GM18502 (cell line): Measurements from ENCODE around the gene TMEM119.
"Not testable (repeated sequence)": the region's sequence is repeated elsewhere in the genome, so short reads cannot be mapped to it uniquely, and the experiment has no call there.

Experiments used
- ATAC-seq: cut with Tn5 transposase; IDR thresholded peaks from one replicate; pipeline ENCODE4 v1.9.1; 2021; ENCODE audit warnings: mild to moderate bottlenecking; ENCODE audit not compliant: unreplicated experiment, poor library complexity

The TMEM119 gene

DNA sequence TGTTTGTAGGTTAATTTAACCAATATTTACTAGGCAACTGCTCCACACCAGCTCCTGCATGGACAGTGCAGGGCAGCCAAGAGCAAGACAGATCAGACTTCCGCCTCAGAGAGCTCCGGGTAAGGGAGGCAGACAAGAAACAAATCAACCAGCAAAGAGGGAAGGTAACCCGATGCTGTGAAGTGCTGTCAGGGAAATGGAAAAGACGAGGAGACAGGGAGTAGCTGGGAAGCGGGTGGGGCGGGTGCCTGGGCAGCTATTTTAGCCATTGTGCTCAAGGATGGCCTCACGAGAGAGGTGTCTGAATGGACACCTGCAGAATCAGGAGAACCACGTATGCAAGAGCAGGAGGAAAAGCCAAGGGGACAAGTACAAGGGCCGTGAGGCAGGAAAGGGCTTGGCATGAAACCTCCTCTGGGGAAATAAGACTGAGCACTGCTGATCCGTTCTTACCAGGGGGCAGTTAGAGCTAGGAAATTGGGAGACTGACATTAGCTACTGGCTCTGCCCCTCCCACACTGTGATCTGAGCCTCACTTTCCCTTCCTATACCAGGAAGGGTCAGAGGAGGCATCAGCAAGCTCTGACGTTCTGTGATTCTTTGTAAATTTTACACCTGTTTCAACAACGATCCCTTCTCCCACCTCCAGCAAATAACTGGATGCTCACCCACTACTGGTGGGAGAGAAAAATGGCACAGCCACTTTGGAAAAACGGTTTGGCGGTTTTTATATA lies 6.5 kb upstream of the TMEM119 start:
- no peak for ATAC-seq

DNA sequence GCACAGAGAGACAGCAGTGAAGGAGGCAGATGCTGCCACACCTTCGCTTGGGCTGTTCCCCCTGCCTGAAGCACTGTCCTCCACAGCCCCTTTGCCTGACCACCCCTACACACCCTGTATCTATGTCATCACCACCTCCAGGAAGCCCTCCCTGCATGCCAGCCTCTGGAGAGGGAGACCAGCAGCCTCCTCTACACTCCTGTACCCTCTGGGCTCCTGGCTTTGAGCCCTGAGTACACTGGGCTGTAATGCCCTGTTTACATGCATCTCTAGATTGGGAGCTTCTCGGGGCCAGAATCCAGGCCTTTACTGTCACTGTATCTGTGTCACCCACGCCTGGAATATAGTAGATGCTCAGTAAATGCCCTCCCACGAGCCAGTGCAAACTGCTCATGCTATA lies 5.9 kb upstream of the TMEM119 start:
- no peak for ATAC-seq

DNA sequence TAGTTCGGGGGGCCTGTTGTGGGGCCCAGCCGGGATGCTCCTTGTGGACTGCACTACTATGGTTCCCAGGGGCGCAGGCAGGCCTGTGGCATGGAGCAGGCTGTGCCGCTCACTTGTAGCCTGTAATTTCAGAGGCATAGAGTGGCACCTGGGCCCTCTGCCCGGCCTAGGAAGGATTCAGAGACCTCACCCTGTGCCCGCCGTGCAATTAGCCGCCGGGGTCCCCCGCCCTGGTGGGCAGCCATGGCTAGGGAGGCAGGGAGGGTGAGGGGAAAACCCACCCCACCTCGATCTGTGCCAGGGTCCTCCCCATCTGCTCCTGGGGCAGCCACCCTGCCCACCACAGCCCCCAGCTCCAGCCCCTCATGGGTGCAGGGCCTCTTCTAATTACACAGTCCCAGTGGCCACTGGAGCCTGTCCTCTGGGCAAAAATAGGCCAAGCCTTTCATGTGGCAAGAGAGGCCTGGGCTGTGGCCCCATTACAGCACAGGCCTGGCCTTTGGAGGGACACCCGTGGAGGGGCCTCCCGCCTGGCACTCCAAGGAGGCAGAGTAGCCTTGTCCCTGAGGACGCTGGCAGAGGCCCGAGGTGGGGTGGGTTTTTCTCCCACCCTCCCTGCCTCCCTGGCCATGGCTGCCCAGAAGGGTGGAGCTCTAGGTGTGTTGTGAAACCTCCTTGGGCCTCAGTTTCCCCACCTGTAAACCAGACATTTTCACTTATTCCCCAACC lies 5.3 kb upstream of the TMEM119 start:
- no peak for ATAC-seq

DNA sequence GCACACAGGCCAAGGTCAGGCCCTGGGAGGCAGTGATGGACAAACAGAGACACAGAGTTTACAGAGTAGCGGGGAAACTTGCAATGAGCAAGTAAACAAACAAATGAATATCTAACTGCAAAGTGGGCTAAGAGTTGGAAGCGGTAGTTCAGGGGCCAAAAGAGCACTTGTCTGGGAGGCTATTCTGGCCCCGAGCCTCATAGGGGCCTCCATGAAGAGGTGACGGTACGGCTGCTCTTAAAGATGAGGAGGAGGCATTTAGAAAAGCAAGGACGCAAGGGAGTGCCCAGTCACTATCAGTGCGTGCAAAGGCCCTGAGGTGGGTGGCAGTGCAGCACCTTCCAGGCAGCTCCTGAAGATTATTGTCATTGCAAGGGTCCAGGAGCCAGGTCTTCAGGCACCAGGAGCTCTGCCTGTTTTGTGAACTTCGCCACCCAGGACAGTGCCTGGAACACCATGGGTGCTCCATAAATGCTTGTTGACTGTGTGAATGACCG lies 4.4 kb upstream of the TMEM119 start:
- no peak for ATAC-seq

DNA sequence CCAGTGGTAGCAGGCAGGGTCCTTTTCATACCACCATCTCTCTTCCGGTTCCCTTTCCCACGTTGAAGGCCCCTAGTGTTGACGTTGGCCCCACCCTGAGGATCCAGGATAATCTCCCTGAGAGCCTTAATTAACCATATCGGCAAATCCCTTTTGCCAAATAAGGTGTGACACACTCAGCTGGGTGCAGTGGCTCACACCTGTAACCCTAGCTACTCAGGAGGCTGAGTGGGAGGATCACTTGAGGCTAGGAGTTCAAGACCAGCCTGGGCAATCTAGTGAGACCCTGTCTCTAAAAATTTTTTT lies 2.8 kb upstream of the TMEM119 start:
- ATAC-seq = no peak

DNA sequence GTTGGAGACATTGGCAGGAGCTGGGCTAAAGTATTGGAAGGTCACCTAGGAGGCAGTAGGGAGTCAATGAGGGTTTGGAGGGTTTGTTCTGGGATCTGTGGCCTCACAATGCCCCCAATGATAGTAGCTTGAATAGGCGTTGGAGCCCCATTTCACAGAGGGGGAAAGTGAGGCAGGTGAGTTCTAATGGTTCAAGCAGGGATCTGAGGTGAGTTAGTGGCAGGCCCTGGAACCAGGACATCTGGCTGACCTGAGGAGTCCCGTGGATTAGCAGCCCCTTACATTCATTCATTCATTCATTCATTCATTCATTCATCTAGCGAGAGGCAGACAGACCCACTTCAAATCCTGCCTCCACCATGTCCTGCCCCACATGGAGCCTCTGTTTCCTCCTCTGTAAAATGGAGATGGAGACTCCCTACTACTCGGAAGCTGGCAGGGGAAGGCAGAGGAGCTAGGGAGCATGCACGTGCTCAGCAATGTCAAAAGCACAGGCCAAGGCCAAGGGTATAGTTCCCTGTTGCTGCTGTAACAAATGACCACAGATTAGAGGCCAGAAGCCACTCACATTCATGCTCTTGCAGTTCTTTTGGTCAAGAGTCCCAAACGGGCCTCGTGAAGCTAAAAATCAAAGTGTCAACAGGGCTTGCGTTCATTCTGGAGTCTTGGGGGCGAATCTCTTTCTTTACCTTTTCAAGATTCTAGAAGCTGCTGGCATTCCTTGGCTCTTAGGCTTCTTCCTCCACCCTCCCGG lies 2.2 kb upstream of the TMEM119 start:
- no peak for ATAC-seq

DNA sequence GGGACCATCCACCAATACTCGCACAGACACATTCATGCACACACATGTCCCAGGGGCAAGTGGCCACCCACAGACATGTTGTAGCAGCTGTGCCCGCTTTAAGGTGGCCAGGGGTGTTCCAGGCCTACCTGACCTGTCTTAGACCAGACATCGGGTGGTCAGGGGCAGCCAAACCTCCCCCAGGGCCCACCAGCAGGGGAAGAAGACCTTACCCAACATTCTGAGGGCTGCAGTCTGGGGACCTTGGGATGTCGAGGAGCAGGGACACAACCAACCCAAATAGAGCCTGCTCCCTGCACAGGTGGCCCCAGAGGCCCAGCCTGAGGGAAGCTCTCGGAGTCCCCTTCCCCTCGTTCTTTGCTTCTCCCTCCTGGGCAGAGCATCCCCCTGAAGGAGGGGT lies 1.7 kb upstream of the TMEM119 start:
- no peak for ATAC-seq

DNA sequence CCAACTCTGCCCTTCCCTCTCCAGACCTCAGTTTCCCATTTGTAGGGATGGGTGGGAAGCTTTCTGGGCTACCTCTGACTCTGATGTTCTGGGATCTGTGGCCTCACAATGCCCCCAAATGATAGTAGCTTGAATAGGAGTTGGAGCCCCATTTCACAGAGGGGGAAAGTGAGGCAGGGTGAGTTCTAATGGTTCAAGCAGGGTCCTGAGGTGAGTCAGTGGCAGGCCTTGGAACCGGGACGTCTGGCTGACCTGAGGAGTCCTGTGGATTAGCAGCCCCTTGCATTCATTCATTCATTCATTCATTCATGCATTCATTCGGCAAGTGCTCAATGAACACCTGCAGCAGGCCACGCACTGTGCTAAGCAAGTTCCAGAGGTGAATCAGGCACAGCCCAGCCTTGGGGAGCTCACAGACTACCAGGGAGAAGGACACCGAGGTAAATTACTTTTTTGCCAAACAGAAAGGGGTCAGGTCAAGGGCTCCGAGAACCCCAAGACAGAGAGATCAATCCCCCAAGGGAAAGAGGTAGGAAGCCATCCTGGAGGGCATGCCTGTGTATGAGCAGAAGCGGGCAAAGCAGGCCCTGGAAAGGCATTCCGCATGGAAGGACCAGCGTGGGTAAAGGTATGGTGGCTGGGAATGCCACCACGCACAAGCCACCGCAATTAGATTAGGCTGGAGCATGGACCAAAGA lies 818 bp upstream of the TMEM119 start:
- ATAC-seq = no peak

DNA sequence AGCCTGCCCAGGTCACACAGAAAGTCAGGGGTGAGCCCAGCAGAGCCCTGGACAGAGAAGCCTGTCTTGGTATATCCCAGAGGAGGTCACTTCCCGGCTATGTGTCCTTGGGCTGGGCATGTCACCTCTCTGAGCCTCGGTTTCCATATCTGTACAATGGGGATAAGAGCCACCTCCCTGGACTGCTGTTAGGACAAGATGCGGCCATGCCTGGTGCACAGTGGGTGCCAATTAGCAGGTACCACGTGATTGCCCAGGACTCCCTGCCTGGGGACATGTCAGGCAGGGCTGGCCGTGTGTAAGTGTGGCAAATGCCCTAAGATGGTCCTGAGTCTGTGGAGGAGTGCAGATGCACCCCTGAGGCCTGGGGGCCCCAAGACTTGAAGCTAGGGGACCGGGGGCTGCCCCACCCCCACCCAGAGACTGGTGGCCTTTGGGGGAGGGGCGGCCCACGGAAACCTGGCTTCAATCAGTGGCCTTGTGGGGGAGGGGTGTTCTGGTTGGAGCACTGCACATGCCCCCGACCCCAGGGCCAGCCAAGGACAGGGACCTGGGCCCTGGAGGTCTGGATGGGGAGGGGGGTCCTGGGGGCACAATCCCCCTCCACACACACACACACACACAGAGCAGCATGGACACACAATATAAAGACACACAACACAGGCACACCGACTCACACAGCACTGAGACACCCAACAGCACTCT lies 878 bp downstream of the TMEM119 start:
- ATAC-seq = no peak

DNA sequence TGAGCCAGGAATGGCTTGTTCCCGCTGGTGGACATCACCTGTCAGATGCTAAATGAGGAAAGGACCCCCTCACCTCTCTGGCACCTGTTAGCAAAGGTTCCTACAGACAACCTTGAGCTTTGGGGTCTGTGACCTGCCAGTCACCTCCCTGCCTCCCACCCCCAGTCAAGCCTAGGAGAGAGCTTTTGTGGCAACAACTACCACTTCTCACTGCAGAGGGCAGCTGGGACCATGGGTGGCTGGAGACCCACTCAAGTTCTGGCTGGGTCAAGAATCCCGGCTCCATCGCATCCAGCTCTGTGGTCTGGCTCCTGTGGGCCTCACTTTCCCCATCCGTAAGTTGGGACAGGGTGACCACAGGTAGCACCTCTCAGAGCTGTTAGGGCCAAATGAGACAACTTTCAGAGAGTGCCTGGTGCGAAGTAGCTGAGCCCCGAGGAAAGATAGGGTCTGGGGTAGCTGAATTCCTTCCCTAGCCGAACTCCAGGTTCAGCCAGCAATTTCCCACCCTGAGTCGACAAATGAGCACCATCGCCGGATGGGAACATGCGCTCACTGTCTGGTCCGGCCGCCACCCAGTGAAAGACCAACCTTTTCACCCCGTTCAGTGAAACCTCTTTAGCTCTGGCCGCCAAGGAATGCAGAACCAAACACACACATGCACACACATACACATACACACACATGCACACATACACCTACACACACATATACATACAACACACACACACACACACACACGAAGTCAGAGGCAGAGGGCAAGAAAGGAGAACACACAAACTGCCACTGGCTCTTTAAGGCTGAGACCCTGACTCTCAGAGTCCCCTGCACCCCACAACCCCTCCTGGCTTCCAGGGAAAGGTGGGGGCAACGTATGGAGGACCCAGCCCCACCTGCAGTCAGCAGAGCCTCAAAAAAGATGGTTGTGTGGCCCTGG lies 1.9 kb downstream of the TMEM119 start:
- no peak for ATAC-seq

DNA sequence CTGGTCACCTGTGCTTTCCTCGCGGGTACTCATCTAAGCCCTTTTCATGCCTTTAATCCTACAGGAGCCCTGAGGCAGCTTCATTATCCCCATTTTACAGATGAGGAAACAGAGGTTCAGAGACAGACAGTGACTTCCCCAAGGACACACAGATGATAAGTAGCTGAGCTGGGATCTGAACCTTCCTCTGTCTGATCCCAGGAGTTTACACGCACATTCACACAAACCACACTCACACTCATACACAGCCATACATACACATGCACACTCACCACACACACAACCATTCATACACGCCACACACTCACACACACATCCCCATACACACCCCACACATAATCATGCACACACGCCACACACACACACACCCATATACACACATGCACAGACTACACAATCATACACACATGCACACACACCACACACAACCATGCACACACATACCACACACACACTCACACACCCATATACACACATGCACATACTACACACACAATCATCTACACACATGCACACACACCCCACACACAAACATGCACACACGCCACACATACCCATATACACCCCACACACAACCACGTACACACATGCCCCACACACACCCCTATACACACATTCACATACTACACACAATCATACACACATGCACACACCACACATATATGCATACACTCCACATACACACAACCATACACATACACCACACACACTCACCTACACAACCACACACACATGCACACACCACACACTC lies 2.7 kb downstream of the TMEM119 start:
- ATAC-seq = no peak

DNA sequence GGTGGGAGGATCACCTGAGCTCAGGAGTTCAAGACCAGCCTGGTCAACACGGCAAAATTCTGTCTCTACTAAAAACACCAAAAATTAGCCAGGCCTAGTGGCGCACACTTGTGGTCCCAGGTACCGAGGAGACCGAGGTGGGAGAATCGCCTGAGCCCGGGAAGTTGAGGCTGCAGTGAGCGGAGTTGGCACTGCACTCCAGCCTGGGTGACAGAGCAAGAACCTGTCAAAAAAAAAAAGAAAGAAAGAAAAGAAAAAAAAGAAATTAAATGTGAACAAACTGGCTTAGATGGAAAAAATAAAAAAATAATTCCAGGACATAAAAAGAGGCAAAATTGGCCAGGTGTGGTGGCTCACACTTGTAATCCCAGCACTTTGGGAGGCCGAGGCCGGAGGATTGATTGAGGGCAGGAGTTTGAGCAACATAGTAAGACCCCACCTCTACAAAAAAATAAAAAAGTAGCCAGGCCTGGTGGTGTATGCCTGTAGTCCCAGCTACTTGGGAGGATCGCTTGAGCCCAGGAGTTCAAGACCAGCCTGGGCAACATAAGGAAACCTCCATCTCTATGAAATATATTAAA lies 3.5 kb downstream of the TMEM119 start:
- ATAC-seq = no peak

DNA sequence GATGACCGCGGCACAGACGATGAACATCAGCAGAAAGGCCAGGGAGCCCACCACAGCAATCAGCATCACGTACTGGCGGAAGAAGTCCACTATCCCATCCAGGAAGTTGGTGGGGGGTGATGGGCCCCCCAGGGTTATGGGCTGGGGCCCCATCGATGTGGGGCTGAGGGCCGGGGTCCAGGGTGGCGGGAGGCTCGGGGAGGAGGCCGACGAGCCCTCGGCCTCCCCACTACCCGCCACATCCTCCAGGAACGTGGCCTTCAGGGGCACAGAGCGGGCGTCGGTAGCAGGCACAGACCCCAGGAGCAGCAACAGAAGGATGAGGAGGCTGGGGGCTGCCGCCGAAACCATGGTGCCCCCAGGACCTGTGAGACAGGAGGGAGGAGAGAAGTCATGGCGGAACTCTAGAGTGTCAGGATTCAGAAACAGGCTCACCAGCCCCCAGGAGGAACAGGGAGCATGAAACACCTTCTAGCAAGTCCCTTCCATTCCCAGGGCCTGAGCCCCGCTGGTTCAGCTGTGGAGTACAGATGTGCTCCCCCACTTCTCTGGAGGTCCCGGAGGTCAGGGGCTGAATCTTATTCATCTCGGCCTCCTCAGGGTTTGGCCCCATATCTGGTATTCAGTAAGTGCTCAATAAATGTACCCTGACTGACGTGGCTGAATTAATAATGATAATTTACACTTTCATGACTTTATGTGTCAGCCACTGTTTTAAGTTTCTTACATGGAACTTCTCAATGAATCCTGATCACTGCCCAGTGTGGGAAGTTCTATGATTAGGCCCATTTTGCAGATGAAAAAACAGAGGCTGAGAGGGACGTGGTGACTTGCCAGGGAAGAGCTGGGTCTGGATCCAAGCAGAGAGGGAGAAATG lies 5.6 kb downstream of the TMEM119 start:
- no peak for ATAC-seq

DNA sequence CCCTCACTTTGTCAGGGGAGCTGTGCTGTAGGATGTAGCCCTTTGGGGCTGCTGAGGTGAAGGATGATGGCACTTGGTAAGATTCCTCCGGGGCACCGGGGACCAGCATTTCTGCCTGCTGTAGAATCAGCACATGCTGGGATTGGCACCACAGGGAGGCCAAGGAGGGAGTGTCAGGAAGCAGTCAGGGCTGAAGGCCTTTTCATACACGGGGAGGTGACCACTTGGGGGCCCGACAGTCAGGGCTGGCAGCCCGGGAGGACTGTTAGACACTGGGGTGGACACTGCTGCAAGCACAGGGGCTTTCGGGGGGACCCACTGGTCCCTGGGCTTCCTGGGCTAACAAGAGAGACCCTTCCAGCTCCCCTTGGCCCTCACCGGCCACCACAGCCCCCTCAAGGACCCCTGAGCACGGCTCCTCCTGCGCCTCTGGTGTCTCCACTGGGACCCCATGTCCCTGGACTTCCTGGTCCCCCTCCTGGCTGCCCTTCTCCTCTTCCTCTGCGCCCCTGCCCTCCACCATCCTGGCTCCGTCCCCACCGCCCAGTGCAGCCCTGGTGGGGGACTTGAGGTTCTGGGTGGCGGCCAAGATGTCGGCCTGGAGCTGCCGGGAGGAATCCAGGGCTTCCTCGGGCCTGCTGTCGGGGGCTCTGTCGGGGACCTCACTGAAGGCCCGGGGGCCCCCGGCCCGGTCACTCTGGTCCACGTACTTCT lies 6.5 kb downstream of the TMEM119 start:
- ATAC-seq = no peak

DNA sequence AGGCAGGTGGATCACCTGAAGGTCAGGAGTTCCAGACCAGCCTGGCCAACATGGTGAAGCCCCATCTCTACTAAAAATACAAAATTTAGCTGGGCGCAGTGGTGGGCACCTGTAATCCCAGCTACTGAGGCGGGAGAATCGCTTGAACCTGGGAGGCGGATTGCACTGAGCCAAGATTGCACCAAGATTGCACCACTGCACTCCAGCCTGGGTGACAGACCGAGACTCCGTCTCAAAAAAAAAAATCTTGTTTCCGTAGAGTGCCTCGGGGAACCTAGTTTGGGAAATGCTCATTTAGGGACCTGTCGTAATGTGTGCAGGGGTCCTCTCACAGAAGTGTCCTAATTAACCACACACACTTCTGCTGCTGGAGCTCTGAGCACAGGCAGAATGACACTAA lies 7.4 kb downstream of the TMEM119 start:
- ATAC-seq = not testable (repeated sequence)

DNA sequence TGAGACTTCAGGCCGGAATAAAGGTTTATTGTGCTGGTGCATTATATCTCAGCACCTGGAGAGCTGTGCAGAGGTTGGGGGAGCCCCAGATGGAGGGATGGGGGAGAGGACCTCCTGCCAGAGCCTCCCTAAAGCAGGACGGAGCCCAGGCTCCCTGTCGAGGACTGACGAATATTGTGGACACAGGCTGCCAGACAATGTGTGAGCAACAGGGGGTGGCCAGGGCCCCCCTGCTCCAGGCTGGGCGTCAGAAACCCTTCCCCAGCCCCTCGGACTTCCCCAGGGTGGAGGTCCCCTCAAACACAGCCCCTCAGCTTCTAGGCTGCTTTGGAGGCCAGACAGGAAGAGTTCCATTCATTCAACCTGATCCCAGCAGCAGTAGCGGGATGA lies 8.0 kb downstream of the TMEM119 start:
- ATAC-seq = no peak
